Measurements from ENCODE around the gene WNT9B. TPM values are rescaled to one million over a fixed set of nuclear protein-coding genes. Genes with fewer than 3 reads are reported as not detected.

Gene WNT9B
- total RNA-seq, 1 experiment from 2014 or later: 0.70 TPM

DNA sequence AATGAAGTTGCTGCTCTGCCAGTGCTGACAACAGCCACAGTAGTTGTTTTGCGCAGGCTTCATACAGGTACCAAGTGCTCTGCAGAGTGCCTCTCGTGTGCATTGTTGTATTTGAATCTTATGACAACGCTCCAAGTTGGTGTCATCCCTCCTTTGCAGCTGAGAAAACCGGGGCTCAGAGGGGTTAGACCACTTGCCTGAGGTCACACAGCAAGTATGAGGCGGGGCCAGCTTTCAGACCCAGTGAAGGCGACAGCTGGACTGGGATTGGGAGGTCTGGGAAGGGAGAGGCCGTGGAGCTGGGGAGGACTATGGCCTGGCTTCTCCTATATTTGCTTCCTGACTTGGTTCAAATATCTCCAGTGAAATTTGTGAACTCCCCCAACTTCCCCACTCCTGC, 33.2 kb downstream of the WNT9B start:
- Histone ChIP-seq H4K91ac (ENCODE audit: insufficient read length, low read depth, low read length) (no peak overlapping the region), H3K23ac (ENCODE audit: insufficient read length, low read depth, low read length) (no peak overlapping the region), H3K14ac (ENCODE audit: insufficient read depth, low read length) (no peak overlapping the region), H2AK5ac (ENCODE audit: insufficient read length, low read length) (no peak overlapping the region), H2BK12ac (ENCODE audit: insufficient read length, low read depth, low read length) (no peak overlapping the region), H3K4me1 (ENCODE audit: insufficient read depth, low read length) (no peaks in the 10 kb centered on the region), H4K8ac (replicated peaks; ENCODE audit: insufficient read length, low read depth, low read length) (no peak overlapping the region), H4K20me1 (ENCODE audit: control insufficient read depth, insufficient read depth, insufficient read length) (no peaks in the 10 kb centered on the region), H3K18ac (ENCODE audit: insufficient read length, low read depth, low read length) (no peak overlapping the region), H2BK5ac (ENCODE audit: insufficient read length, low read length) (no peak overlapping the region), H3K23me2 (ENCODE audit: insufficient read length, low read depth, low read length, poor library complexity, severe bottlenecking) (no peaks in the 10 kb centered on the region), H2BK120ac (ENCODE audit: low read depth, low read length, poor library complexity, severe bottlenecking) (no peak overlapping the region), H3K56ac (ENCODE audit: insufficient read length, low read depth, low read length) (no peak overlapping the region), H3K27ac (ENCODE audit: insufficient read length, low read depth, low read length) (no peak overlapping the region), H3K4ac (ENCODE audit: low read depth, low read length) (no peak overlapping the region), H4K5ac (ENCODE audit: insufficient read length, low read depth, low read length) (no peak overlapping the region), H3K9me3 (ENCODE audit: control insufficient read depth, low read depth, low read length) (no peaks in the 10 kb centered on the region), H3K27me3 (ENCODE audit: insufficient read depth, low read length) (no peaks in the 10 kb centered on the region), H2AFZ (ENCODE audit: low read length) (no peak overlapping the region), H3K79me2 (ENCODE audit: insufficient read depth, low read length) (no peaks in the 10 kb centered on the region), H2BK15ac (ENCODE audit: low read depth, low read length) (no peak overlapping the region), H2BK20ac (ENCODE audit: low read depth, low read length, poor library complexity, severe bottlenecking) (no peak overlapping the region), H3T11ph (ENCODE audit: low read length) (no peak overlapping the region), H3K79me1 (ENCODE audit: insufficient read depth, low read depth, low read length, poor library complexity, severe bottlenecking) (no peaks in the 10 kb centered on the region), H3K4me2 (ENCODE audit: insufficient read depth, insufficient read length, low read length) (no peak overlapping the region), H3K9ac (ENCODE audit: extremely low read depth, insufficient read length, low read length) (no peak overlapping the region)
- WGBS (ENCODE audit: extremely low coverage, insufficient read length, low lambda C conversion rate): no CpG with 5 or more reads among the region's 7 CpGs
- Mint-ChIP-seq H3K27ac (peak overlapping the region in 1 of 3 experiments; percentile 46; a peak in 1 of 7 replicates), H3K4me1 (peaks cover 2 to 6% of the 10 kb centered on the region in 2 experiments), H3K36me3 (ENCODE audit: insufficient read depth in 1 of 3, low read depth in 3 of 3) (no peaks in the 10 kb centered on the region), H3K27me3 (ENCODE audit: low read depth) (peaks cover 6% of the 10 kb centered on the region), H3K4me3 (no peak overlapping the region), H3K9me3 (no peaks in the 10 kb centered on the region)
- no peak for TF ChIP-seq CTCF (conservative IDR thresholded peaks at IDR 0.05)
- DNase-seq: no peak
